HEK293 (cell line): Measurements from ENCODE around the gene OR4D9.
A peak's percentile ranks its signal among the peaks of the same experiment; 100 is the strongest.

Source experiments
- CTCF ChIA-PET: fragments of 350-600 bp; formaldehyde crosslinking; extraction: SDS; loops from one replicate; lab custom pipeline; 2021; ENCODE audit warnings: antibody characterized with exemption; lab: Yijun Ruan, JAX
- POLR2A ChIA-PET: fragments of 300-600 bp; formaldehyde crosslinking; extraction: SDS; loops from one replicate; lab custom pipeline; 2020; ENCODE audit warnings: antibody characterized with exemption, inconsistent platforms; lab: Yijun Ruan, JAX
- H3K27ac ChIP-seq: fragments of 200-500 bp; sonication (Bioruptor generic); 2 replicates; pipeline ENCODE4 v1.5.1; 2014; ENCODE audit warnings: low read depth, low read length, control low read depth, inconsistent platforms; ENCODE audit errors: extremely low read depth
- H3K36me3 ChIP-seq, 2 experiments: fragments of 200-500 bp in 1 of 2; sonication (Bioruptor generic) in 1 of 2; 1 replicate in 1 of 2; 2 replicates in 1 of 2; pipeline ENCODE4 v1.5.1; 2014 to 2017; ENCODE audit warnings: inconsistent platforms in 2 of 2, low read length in 2 of 2; ENCODE audit not compliant: control insufficient read depth in 2 of 2, insufficient read depth in 1 of 2
- H3K4me1 ChIP-seq: fragments of 200-500 bp; sonication (Bioruptor generic); 2 replicates; pipeline ENCODE4 v1.5.1; 2014; ENCODE audit warnings: mild to moderate bottlenecking, low read length, inconsistent platforms; ENCODE audit not compliant: control insufficient read depth, insufficient read depth
- H3K4me3 ChIP-seq: 2 replicates; pipeline ENCODE4 v1.5.1; 2011; ENCODE audit warnings: low read depth, mild to moderate bottlenecking, control low read depth, low read length, moderate library complexity
- H3K9me3 ChIP-seq: fragments of 200-500 bp; sonication (Bioruptor generic); 2 replicates; pipeline ENCODE4 v1.5.1; 2014; ENCODE audit warnings: low read depth, low read length, inconsistent platforms; ENCODE audit not compliant: control insufficient read depth, insufficient read depth
- GLIS2 ChIP-seq: fragments of 450-650 bp; formaldehyde crosslinking; IDR thresholded peaks from 2 replicates; pipeline ENCODE4 v1.5.1; 2016; ENCODE audit warnings: missing biosample characterization, missing genetic modification characterization
- KLF9 ChIP-seq: fragments of 450-650 bp; formaldehyde crosslinking; IDR thresholded peaks from 2 replicates; pipeline ENCODE4 v1.5.1; 2016; ENCODE audit warnings: missing biosample characterization, missing genetic modification characterization, low read depth
- OVOL3 ChIP-seq: fragments of 450-650 bp; formaldehyde crosslinking; IDR thresholded peaks from 2 replicates; pipeline ENCODE4 v1.5.1; 2016; ENCODE audit warnings: missing biosample characterization, missing genetic modification characterization
- PBX3 ChIP-seq: sonication (generic); formaldehyde crosslinking; IDR thresholded peaks from 2 replicates; pipeline ENCODE4 v1.8.1; 2022; ENCODE audit warnings: mild to moderate bottlenecking, moderate library complexity, missing genetic modification reagents
- PRDM1 ChIP-seq: fragments of 450-650 bp; formaldehyde crosslinking; IDR thresholded peaks from 2 replicates; pipeline ENCODE4; 2016; ENCODE audit warnings: missing biosample characterization, missing genetic modification characterization
- REPIN1 ChIP-seq: fragments of 450-650 bp; formaldehyde crosslinking; IDR thresholded peaks from 2 replicates; pipeline ENCODE4 v1.5.1; 2017; ENCODE audit warnings: missing biosample characterization, missing genetic modification characterization, low read depth
- SETDB1 ChIP-seq: IDR thresholded peaks from one replicate; pipeline ENCODE4 v1.6.1; 2017; ENCODE audit warnings: mild to moderate bottlenecking, low read length, moderate library complexity, mixed read lengths; ENCODE audit not compliant: insufficient read length
- SP3 ChIP-seq: fragments of 450-650 bp; formaldehyde crosslinking; IDR thresholded peaks from 2 replicates; pipeline ENCODE4 v1.5.1; 2016; ENCODE audit warnings: missing biosample characterization, missing genetic modification characterization
- ZBTB17 ChIP-seq: fragments of 450-650 bp; formaldehyde crosslinking; IDR thresholded peaks from 2 replicates; pipeline ENCODE4 v1.5.1; 2016; ENCODE audit warnings: missing biosample characterization, missing genetic modification characterization
- ZBTB20 ChIP-seq: fragments of 450-650 bp; formaldehyde crosslinking; IDR thresholded peaks from 2 replicates; pipeline ENCODE4 v1.5.1; 2016; ENCODE audit warnings: missing biosample characterization, missing genetic modification characterization
- ZBTB26 ChIP-seq: fragments of 450-650 bp; formaldehyde crosslinking; optimal IDR thresholded peaks from 2 replicates; pipeline ENCODE3; 2016; ENCODE audit warnings: missing biosample characterization, mild to moderate bottlenecking, missing genetic modification characterization
- ZBTB48 ChIP-seq: fragments of 450-650 bp; formaldehyde crosslinking; IDR thresholded peaks from 2 replicates; pipeline ENCODE4 v1.5.1; 2016; ENCODE audit warnings: missing biosample characterization, missing genetic modification characterization
- ZBTB49 ChIP-seq: fragments of 450-650 bp; formaldehyde crosslinking; IDR thresholded peaks from 2 replicates; pipeline ENCODE4 v1.5.1; 2016; ENCODE audit warnings: missing biosample characterization, missing genetic modification characterization, low read depth
- ZNF114 ChIP-seq: fragments of 450-650 bp; formaldehyde crosslinking; IDR thresholded peaks from 2 replicates; pipeline ENCODE4 v1.5.0; 2017; ENCODE audit warnings: missing biosample characterization, missing genetic modification characterization
- ZNF211 ChIP-seq: fragments of 450-650 bp; formaldehyde crosslinking; IDR thresholded peaks from 2 replicates; pipeline ENCODE4 v1.5.1; 2016; ENCODE audit warnings: low read depth, missing biosample characterization, missing genetic modification characterization
- ZNF311 ChIP-seq: fragments of 450-650 bp; formaldehyde crosslinking; IDR thresholded peaks from 2 replicates; pipeline ENCODE4 v1.5.1; 2017; ENCODE audit warnings: missing biosample characterization, missing genetic modification characterization, borderline replicate concordance
- ZNF335 ChIP-seq: fragments of 450-650 bp; formaldehyde crosslinking; conservative IDR thresholded peaks from 2 replicates; pipeline ENCODE4 v1.5.1; 2016; ENCODE audit warnings: missing biosample characterization, missing genetic modification characterization
- ZNF514 ChIP-seq: fragments of 450-650 bp; formaldehyde crosslinking; IDR thresholded peaks from 2 replicates; pipeline ENCODE4 v1.5.1; 2016; ENCODE audit warnings: missing biosample characterization, missing genetic modification characterization
- ZNF639 ChIP-seq: fragments of 450-650 bp; formaldehyde crosslinking; IDR thresholded peaks from 2 replicates; pipeline ENCODE4 v1.5.1; 2016; ENCODE audit warnings: missing biosample characterization, missing genetic modification characterization
- ZNF645 ChIP-seq: fragments of 450-650 bp; formaldehyde crosslinking; IDR thresholded peaks from 2 replicates; pipeline ENCODE4; 2016; ENCODE audit warnings: missing biosample characterization, missing genetic modification characterization
- ZNF791 ChIP-seq: fragments of 450-650 bp; formaldehyde crosslinking; IDR thresholded peaks from 2 replicates; pipeline ENCODE4 v1.5.1; 2016; ENCODE audit warnings: missing biosample characterization, missing genetic modification characterization
- ZNF830 ChIP-seq: fragments of 450-650 bp; IDR thresholded peaks from 2 replicates; pipeline ENCODE4 v1.5.0; 2018; ENCODE audit warnings: missing biosample characterization, missing genetic modification characterization, low read depth, mild to moderate bottlenecking, moderate library complexity
- ZSCAN16 ChIP-seq: fragments of 450-650 bp; formaldehyde crosslinking; IDR thresholded peaks from 2 replicates; pipeline ENCODE4 v1.5.1; 2016; ENCODE audit warnings: missing biosample characterization, missing genetic modification characterization
- ZSCAN23 ChIP-seq: fragments of 450-650 bp; formaldehyde crosslinking; IDR thresholded peaks from 2 replicates; pipeline ENCODE4 v1.5.1; 2016; ENCODE audit warnings: missing biosample characterization, missing genetic modification characterization

The OR4D9 gene

GRCh38 chr11:59552844-59553243 is 41.5 kb downstream of the OR4D9 start:
- H3K4me3 ChIP-seq, result no peak overlapping the region

GRCh38 chr11:59553323-59553722 is 42.0 kb downstream of the OR4D9 start:
- ChIA-PET POLR2A (no interaction called here), CTCF (no interaction called here)
- Histone ChIP-seq H3K9me3 (no peaks in the 10 kb centered on the region), H3K4me3 (no peak overlapping the region), H3K27ac (no peak overlapping the region), H3K4me1 (no peaks in the 10 kb centered on the region), H3K36me3 (no peaks in the 10 kb centered on the region)
- no peak for TF ChIP-seq ZNF311 (tag by site-specific recombination)
- no peak for TF ChIP-seq ZSCAN23 (tag by site-specific recombination)
- no peak for TF ChIP-seq ZBTB48 (tag by site-specific recombination)
- TF ChIP-seq KLF9 (tag by site-specific recombination), result no peak
- no peak for TF ChIP-seq GLIS2 (tag by site-specific recombination)
- TF ChIP-seq OVOL3, result no peak
- TF ChIP-seq ZSCAN16 (tag by site-specific recombination), result no peak
- no peak for TF ChIP-seq ZNF639 (tag by site-specific recombination)
- no peak for TF ChIP-seq ZNF114
- no peak for TF ChIP-seq SP3 (tag by site-specific recombination)
- TF ChIP-seq ZNF211 (tag by site-specific recombination), result no peak
- no peak for TF ChIP-seq REPIN1 (tag by site-specific recombination)

More at GRCh38 chr11:59552844-59553243, 41.5 kb downstream of the OR4D9 start:
- Histone ChIP-seq H3K9me3 (no peaks in the 10 kb centered on the region), H3K36me3 (no peaks in the 10 kb centered on the region), H3K4me1 (no peaks in the 10 kb centered on the region), H3K27ac (no peak overlapping the region)
- CTCF ChIA-PET, result interaction anchor here (0.6 kb wide), 1 partner anchor 676 kb away, joined by 3 read pairs; no protein-coding TSS in a partner anchor
- POLR2A ChIA-PET, result no interaction called here
- TF ChIP-seq ZNF830 (no peak), PRDM1 (tag by site-specific recombination) (0 out of 2 replicates have a peak, but pooled peaks have one; percentile 9), ZNF514 (tag by site-specific recombination) (no peak)

- no peak overlapping the region; the same call in 1 of the 2 replicates for H3K27ac ChIP-seq
- no peaks in the 10 kb centered on the region for H3K36me3 ChIP-seq
- CTCF ChIA-PET, result interaction anchor here (1.1 kb wide), 1 partner anchor 18 kb away, joined by 4 read pairs; no protein-coding TSS in a partner anchor
- TF ChIP-seq SETDB1, result no peak
- no peak for TF ChIP-seq ZNF791 (tag by site-specific recombination)
- no peak for TF ChIP-seq ZNF645
- TF ChIP-seq ZNF335, result peak; percentile 70
- no peak for TF ChIP-seq ZBTB49 (tag by site-specific recombination)
- TF ChIP-seq ZBTB20 (tag by site-specific recombination), result 0 out of 2 replicates have a peak, but pooled peaks have one; percentile 22
- no peak for TF ChIP-seq PBX3 (CRISPR knock-in tag)
- TF ChIP-seq ZBTB17 (tag by site-specific recombination), result peak; percentile 60; the same call in 1 of the 2 replicates
- TF ChIP-seq ZBTB26, result peak; percentile 9
- TF ChIP-seq, all 188 proteins: peak for 4
- no peaks in the 10 kb centered on the region for H3K4me1 ChIP-seq
- peak overlapping the region; percentile 53 for H3K4me3 ChIP-seq
- POLR2A ChIA-PET, result interaction anchor here (0.6 to 1.4 kb wide), 4 partner anchors 10 to 1338 kb away, joined by 3 read pairs; partner anchors contain the start of gene PATL1
- no peaks in the 10 kb centered on the region for H3K9me3 ChIP-seq
Measured at GRCh38 chr11:59555601-59556114, 44.3 kb downstream of the OR4D9 start.
